GM23248 (cell line): ENCODE measurements around the gene CDC27. TPM values are rescaled to one million over a fixed set of nuclear protein-coding genes. Genes with fewer than 3 reads are reported as not detected.
"Not testable (repeated sequence)": the region's sequence is repeated elsewhere in the genome, so short reads cannot be mapped to it uniquely, and the experiment has no call there.

Source experiments
- DNase-seq: peaks from one replicate; pipeline ENCODE4 v3.0.0-alpha.2; 2015
- H2AFZ ChIP-seq: fragments of 200-600 bp; sonication (generic); 2 replicates; pipeline ENCODE4 v1.6.1; 2016; ENCODE audit warnings: antibody characterized with exemption
- H3F3A ChIP-seq: fragments of 200-600 bp; sonication (generic); 2 replicates; pipeline ENCODE4 v1.6.1; 2016; ENCODE audit warnings: mild to moderate bottlenecking, antibody characterized with exemption, mixed run types; ENCODE audit not compliant: insufficient read depth
- H3K27ac ChIP-seq: fragments of 200-600 bp; sonication (generic); 2 replicates; pipeline ENCODE4 v1.5.1; 2016; ENCODE audit warnings: mild to moderate bottlenecking
- H3K27me3 ChIP-seq: fragments of 200-600 bp; sonication (generic); replicated peaks from 2 replicates; pipeline ENCODE4 v1.6.1; 2016; ENCODE audit warnings: mild to moderate bottlenecking; ENCODE audit not compliant: insufficient read depth
- H3K36me3 ChIP-seq: fragments of 200-600 bp; sonication (generic); 2 replicates; pipeline ENCODE4 v1.6.1; 2016; ENCODE audit warnings: low read depth, mild to moderate bottlenecking
- H3K4me1 ChIP-seq: fragments of 200-600 bp; sonication (generic); 2 replicates; pipeline ENCODE4 v1.6.1; 2016; ENCODE audit warnings: mild to moderate bottlenecking; ENCODE audit not compliant: insufficient read depth
- H3K4me2 ChIP-seq: fragments of 200-600 bp; sonication (generic); one replicate; pipeline ENCODE4 v1.6.1; 2016; ENCODE audit warnings: mild to moderate bottlenecking; ENCODE audit not compliant: unreplicated experiment
- H3K4me3 ChIP-seq: fragments of 200-600 bp; sonication (generic); 2 replicates; pipeline ENCODE4 v1.5.1; 2016; ENCODE audit warnings: mild to moderate bottlenecking
- H3K79me2 ChIP-seq: fragments of 200-600 bp; sonication (generic); 2 replicates; pipeline ENCODE4 v1.6.1; 2016; ENCODE audit warnings: mild to moderate bottlenecking; ENCODE audit not compliant: insufficient read depth
- H3K9ac ChIP-seq: fragments of 200-600 bp; sonication (generic); 2 replicates; pipeline ENCODE4 v1.6.1; 2016; ENCODE audit warnings: mild to moderate bottlenecking
- H3K9me2 ChIP-seq: fragments of 200-600 bp; sonication (generic); 2 replicates; pipeline ENCODE4 v1.6.1; 2016; ENCODE audit warnings: mixed run types, mild to moderate bottlenecking, moderate library complexity; ENCODE audit not compliant: insufficient read depth
- H3K9me3 ChIP-seq: fragments of 200-600 bp; sonication (generic); one replicate; pipeline ENCODE4 v1.6.1; 2017; ENCODE audit warnings: low read depth
- H4K20me1 ChIP-seq: fragments of 200-600 bp; sonication (generic); 2 replicates; pipeline ENCODE4 v1.6.0; 2016; ENCODE audit not compliant: insufficient read depth
- EZH2 ChIP-seq: fragments of 200-600 bp; sonication (generic); IDR thresholded peaks from 2 replicates; pipeline ENCODE4 v1.6.1; 2018; ENCODE audit warnings: antibody characterized with exemption, mild to moderate bottlenecking; ENCODE audit not compliant: insufficient read depth, poor library complexity, severe bottlenecking
- EZH2phosphoT487 ChIP-seq: fragments of 200-600 bp; sonication (generic); IDR thresholded peaks from 2 replicates; pipeline ENCODE4 v1.6.1; 2018; ENCODE audit warnings: antibody characterized with exemption, moderate library complexity, mild to moderate bottlenecking, low read depth; ENCODE audit not compliant: insufficient read depth
- WGBS, 2 experiments: methylation state at CpG; one replicate each; pipeline ENCODE4 v1.1.6; 2015 to 2017; ENCODE audit warnings: low lambda C conversion rate in 2 of 2, low coverage in 1 of 2; ENCODE audit errors: missing lambda C conversion rate in 2 of 2; 5-methylcytosine and 5-hydroxymethylcytosine counted together
- in situ Hi-C: fragments of 300-500 bp; cut with MboI; formaldehyde crosslinking; loops from 2 replicates; pipeline ENCODE4 v1.15.0; 2020
- polyA plus RNA-seq: library from polyadenylated mRNA; unstranded; fragments of >200 nt; fragmentation: Nextera tagmentation; extraction: Ambion mirVana; gene quantifications from 2 replicates; pipeline ENCODE4 v1.2.1, GENCODE V29; 2016
- total RNA-seq: library from RNA; depleted of rRNA; stranded (reverse); fragments of >200 nt; shearing (Covaris generic); gene quantifications from 2 replicates; pipeline ENCODE4 v1.2.3, GENCODE V29; 2014

Gene CDC27
- total and polyA plus RNA-seq, 2 experiments from 2014 or later = 91.5 to 106 TPM

DNA sequence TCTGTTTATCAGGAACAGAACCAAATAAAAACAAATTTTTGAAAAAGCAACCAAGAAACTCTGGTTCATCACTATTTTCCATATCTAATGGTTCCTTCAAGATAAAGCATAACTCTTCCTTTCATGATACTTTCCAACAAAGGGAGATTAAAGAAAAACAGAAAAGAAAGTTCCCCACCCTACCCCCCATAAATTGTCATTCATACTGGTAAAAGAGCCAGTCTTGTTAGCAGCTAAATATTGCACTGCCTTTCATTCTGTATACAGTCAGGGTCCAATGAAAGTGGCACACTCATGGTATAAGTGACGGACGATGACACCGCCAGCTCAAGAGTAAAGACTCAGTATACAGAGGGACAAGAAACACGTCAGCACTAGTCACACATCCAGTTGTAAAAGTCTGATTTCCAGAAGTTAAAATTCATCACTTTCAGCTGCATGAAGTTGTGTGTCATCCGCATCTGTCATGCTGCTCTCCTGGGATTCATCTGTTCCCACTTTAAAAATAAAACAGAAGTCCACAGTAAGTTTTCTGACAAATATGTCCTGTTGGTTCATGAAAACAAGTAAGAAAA is 68.5 kb downstream of the CDC27 start:
- no peaks in the 10 kb centered on the region for H3K27me3 ChIP-seq
- H3F3A ChIP-seq = peaks cover 54% of the 10 kb centered on the region
- 2% methylated on average over 5 of the region's 5 CpGs for WGBS, 2 experiments
- H3K9ac ChIP-seq = peak overlapping the region; percentile 34
- peaks cover 18% of the 10 kb centered on the region for H3K36me3 ChIP-seq
- H3K4me2 ChIP-seq = peak overlapping the region; percentile 31
- H3K27ac ChIP-seq = peak overlapping the region; percentile 80
- peaks cover 4% of the 10 kb centered on the region; the same call in 1 of the 2 replicates for H4K20me1 ChIP-seq
- no peak overlapping the region for H2AFZ ChIP-seq
- H3K4me3 ChIP-seq = 0 out of 2 replicates have a peak overlapping the region, but pooled peaks have one; percentile 3
- DNase-seq = peak; percentile 95
- 0 out of 2 replicates have a peak, but pooled peaks cover 4% of the 10 kb centered on the region for H3K79me2 ChIP-seq
- H3K9me3 ChIP-seq = no peaks in the 10 kb centered on the region
- H3K4me1 ChIP-seq = peaks cover 33% of the 10 kb centered on the region
- in situ Hi-C loops = no loop called here
- TF ChIP-seq EZH2 = no peak
- H3K9me2 ChIP-seq = no peaks in the 10 kb centered on the region

DNA sequence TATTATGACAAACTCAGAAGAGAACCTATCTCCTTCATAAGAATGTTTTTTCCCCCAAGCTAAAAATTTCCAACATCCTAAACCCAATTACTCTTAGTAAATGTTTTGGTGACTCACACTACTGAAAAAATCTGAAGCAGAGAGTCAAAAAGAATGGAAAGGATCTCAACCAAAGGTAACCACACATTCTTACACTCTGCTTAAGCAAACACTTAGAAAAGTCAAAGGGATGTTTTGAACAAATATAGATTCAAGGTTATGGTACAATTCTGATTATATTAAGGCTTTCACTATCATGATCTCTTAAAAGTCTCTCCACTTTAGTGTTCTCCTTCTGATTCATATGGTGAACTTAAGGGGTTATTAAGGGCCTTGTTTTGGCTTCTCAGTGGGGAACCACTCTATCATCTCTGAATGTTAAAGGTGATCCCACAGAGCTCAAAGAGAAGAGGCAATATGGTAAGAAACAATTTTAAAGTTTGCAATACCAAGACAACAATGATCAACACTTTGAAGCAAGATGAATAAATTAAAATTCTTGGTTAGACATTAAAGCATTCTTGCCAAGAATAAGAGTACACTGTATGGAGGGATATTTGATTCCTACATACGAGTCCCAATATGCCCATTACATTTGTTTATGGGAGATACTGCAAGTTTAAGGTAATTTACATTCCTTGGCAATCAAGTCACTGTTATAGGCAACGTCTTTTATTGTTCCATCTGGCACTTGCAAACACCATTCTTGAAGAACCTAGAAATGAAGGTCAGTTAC is 69.2 kb downstream of the CDC27 start:
- H3K79me2 ChIP-seq = 0 out of 2 replicates have a peak, but pooled peaks cover 4% of the 10 kb centered on the region
- H4K20me1 ChIP-seq = peaks cover 4% of the 10 kb centered on the region; the same call in 1 of the 2 replicates
- WGBS, 2 experiments = 36 to 39% methylated on average over 2 of the region's 2 CpGs
- H3K9me3 ChIP-seq = no peaks in the 10 kb centered on the region
- in situ Hi-C loops = no loop called here
- H3K9ac ChIP-seq = peak overlapping the region; percentile 10; the same call in 1 of the 2 replicates
- no peaks in the 10 kb centered on the region for H3K27me3 ChIP-seq
- H3K36me3 ChIP-seq = peaks cover 18% of the 10 kb centered on the region
- no peaks in the 10 kb centered on the region for H3K9me2 ChIP-seq
- no peak for TF ChIP-seq EZH2
- H3K4me1 ChIP-seq = peaks cover 33% of the 10 kb centered on the region
- H3K4me3 ChIP-seq = no peak overlapping the region
- H3K4me2 ChIP-seq = peak overlapping the region; percentile 15
- H3K27ac ChIP-seq = peak overlapping the region; percentile 80
- no peak overlapping the region for H2AFZ ChIP-seq
- DNase-seq = peak; percentile 73
- peaks cover 54% of the 10 kb centered on the region for H3F3A ChIP-seq

DNA sequence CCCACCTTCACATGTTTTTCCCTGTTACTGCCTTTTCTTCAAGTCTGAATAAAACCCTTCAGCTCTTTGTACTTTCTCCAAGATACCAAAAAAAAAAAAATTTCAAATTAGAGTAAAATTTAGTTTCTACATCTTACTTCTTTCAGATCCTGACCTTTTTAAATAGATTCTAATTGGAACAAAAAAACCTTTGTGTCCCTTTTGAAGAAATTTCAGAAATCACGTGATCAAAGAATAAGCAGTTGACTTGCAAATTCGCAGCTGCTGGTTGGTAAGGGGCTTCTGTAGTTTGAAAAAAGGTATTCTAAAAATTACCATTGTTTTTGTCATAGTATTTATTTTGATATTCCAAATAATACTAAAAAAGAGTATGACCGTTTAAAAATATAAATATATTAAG is 71.7 kb downstream of the CDC27 start:
- in situ Hi-C loops = no loop called here
- no peak overlapping the region for H3K4me3 ChIP-seq

DNA sequence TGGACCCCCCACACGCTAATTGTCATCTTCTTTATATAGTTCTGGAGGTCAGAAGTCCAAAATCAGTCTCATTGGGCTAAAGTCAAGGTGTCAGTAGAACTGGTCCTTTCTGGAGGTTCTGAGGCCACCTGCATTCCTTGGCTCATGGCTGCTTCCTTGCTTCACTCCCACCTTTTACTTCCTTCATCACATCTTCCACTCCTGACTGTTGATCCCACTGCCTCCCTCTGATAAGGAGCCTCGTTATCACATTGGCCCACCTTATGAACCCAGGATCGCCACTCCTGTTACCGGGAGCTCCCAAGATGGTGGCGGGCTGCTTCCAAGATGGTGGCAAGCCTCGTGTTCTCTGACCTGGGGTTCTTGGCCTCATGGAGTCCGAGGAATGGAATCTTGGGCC is 83.0 kb downstream of the CDC27 start:
- Histone ChIP-seq H3K36me3 (no peaks in the 10 kb centered on the region), H3F3A (no peaks in the 10 kb centered on the region), H3K9me2 (no peaks in the 10 kb centered on the region), H3K27me3 (no peaks in the 10 kb centered on the region), H3K79me2 (no peaks in the 10 kb centered on the region), H4K20me1 (no peaks in the 10 kb centered on the region), H2AFZ (no peak overlapping the region), H3K4me2 (no peak overlapping the region), H3K4me3 (no peak overlapping the region), H3K4me1 (no peaks in the 10 kb centered on the region), H3K9me3 (no peaks in the 10 kb centered on the region), H3K27ac (no peak overlapping the region), H3K9ac (no peak overlapping the region)
- TF ChIP-seq EZH2 (no peak), EZH2phosphoT487 (no peak)
- in situ Hi-C loops = no loop called here
- no peak for DNase-seq
- 76 to 81% methylated on average over 7 of the region's 7 CpGs for WGBS, 2 experiments

More for the DNA sequence above, 71.7 kb downstream of the CDC27 start:
- no peak overlapping the region for H3K9ac ChIP-seq
- H3K9me2 ChIP-seq = no peaks in the 10 kb centered on the region
- H3K9me3 ChIP-seq = no peaks in the 10 kb centered on the region
- 84 to 85% methylated on average over 3 of the region's 3 CpGs for WGBS, 2 experiments
- 0 out of 2 replicates have a peak, but pooled peaks cover 4% of the 10 kb centered on the region for H3K79me2 ChIP-seq
- no peak overlapping the region for H2AFZ ChIP-seq
- no peak for DNase-seq
- H3K27me3 ChIP-seq = no peaks in the 10 kb centered on the region
- no peak overlapping the region for H3K4me2 ChIP-seq
- H3F3A ChIP-seq = peaks cover 37% of the 10 kb centered on the region
- peaks cover 32% of the 10 kb centered on the region for H3K4me1 ChIP-seq
- H3K36me3 ChIP-seq = peaks cover 9% of the 10 kb centered on the region
- peaks cover 4% of the 10 kb centered on the region; the same call in 1 of the 2 replicates for H4K20me1 ChIP-seq
- no peak overlapping the region for H3K27ac ChIP-seq
- TF ChIP-seq EZH2phosphoT487 (no peak), EZH2 (no peak)

DNA sequence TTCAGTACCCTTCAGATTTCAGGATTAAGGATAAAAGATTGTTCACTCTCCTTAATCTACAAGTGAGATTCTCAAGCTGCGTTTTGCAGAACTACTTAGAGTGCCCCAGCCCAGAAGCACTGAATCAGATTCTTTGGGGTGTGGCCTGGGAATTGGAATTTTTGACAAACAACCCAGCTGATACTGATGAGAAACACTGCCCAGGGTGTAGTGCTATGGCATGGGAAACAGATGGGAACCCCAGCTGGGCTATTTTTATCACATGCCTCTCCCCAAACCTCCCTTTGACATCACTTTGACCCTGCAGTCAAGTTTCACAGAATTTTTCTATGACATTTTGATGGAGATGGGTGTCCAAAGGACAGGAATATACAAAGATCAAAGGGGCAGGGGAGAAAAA is 83.8 kb downstream of the CDC27 start:
- 7 to 13% methylated on average over 1 of the region's 1 CpG for WGBS, 2 experiments
- H3K27me3 ChIP-seq, H3K9me2 ChIP-seq, H3F3A ChIP-seq, H3K4me1 ChIP-seq, H3K36me3 ChIP-seq, H3K9me3 ChIP-seq, H3K9ac ChIP-seq, H4K20me1 ChIP-seq, H3K27ac ChIP-seq, in situ Hi-C loops, H3K4me3 ChIP-seq, H3K79me2 ChIP-seq: not testable (repeated sequence)
- DNase-seq = peak; percentile 47
- 0 out of 2 replicates have a peak overlapping the region, but pooled peaks have one; percentile 2 for H2AFZ ChIP-seq
- peak overlapping the region; percentile 37 for H3K4me2 ChIP-seq
